Erythroblast (primary cell): ENCODE measurements around the gene MTARC2.

Source experiments
- GATA1 ChIP-seq: IDR thresholded peaks from 2 replicates; pipeline ENCODE4 v1.6.1; 2011; ENCODE audit warnings: low read depth, mild to moderate bottlenecking, control low read depth, low read length, moderate library complexity
- POLR2A ChIP-seq: IDR thresholded peaks from 2 replicates; pipeline ENCODE4 v1.6.1; 2011; ENCODE audit warnings: mild to moderate bottlenecking, low read length

DNA sequence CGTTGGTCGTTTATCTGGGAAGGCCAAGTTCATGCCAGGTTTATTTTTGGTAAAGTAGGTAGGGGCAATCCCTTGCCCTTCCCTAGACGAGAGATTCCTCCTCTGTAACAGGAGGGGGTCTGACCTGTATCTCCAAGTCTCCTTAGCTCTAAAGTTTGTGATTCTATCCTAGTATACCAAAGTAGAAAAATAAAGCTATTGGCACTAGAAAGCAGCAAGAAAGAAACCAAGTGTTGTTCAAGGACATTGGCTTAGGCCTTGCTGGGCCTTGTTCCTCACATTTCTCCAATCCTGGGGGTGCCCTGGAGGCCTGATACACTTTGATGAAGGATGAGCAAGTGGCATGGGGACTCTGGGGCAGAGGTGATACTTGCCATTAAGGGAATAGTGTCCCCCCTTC, 814 bp downstream of the MTARC2 start:
- no peak for TF ChIP-seq POLR2A
- no peak for TF ChIP-seq GATA1
